ENCODE results near the gene CRTC3. TPM values are rescaled to one million over a fixed set of nuclear protein-coding genes. Genes with fewer than 3 reads are reported as not detected.

Gene CRTC3
- polyA plus RNA-seq, 4 donors: 29.4 to 44.9 (median 30.9) TPM

GRCh38 chr15:90561344-90562244 is 31.9 kb downstream of the CRTC3 start:
- no peak for DNase-seq (ENCODE audit: low read depth in 4 of 4, low spot score in 3 of 4)

- no peak for DNase-seq (ENCODE audit: low read depth in 4 of 4, low spot score in 3 of 4)
These were observed 32.9 kb downstream of the CRTC3 start for GRCh38 chr15:90562669-90563068.

- DNase-seq (ENCODE audit: low read depth in 4 of 4, low spot score in 3 of 4): no peak
These were observed 33.7 kb downstream of the CRTC3 start for GRCh38 chr15:90563463-90563862.

- no peak for DNase-seq (ENCODE audit: low read depth in 4 of 4, low spot score in 3 of 4)
These were observed 34.3 kb downstream of the CRTC3 start for GRCh38 chr15:90564051-90564450.

DNA sequence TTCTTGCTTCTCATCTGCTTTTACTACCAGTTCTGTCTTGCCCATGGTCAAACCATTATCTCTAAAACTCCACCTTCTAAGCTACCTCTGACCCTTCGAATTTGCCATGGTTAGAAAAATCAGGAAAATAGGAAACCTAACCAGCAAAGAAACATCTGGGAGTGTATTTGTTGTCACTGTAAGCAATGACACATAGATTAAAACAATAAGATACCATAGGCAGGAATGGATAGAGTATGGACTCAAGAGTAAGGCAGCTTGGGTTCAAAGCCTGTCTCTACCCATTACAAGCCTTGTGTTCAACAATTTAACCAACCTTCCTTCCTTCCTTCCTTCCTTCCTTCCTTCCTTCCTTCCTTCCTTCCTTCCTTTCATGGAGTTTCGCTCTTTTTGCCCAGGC is 34.9 kb downstream of the CRTC3 start:
- DNase-seq (ENCODE audit: low read depth in 4 of 4, low spot score in 3 of 4): no peak

DNA sequence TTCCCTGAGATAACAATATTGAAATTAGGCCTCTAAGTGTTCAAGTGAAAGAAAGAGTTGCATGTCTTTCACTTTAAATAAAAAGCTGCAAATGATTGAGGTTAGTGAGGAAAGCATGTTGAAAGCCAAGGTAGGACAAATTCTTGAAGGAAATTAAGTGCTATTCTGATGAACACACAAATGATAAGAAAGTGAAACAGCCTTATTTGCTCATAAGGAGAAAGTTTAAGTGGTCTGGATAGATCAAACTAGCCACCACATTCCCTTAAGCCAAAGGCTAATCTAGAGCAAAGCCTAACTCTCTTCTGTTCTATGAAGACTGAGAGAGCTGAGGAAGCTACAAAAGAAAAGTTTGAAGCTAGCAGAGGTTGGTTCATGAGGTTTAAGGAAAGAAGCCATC is 36.1 kb downstream of the CRTC3 start:
- no peak for DNase-seq (ENCODE audit: low read depth in 4 of 4, low spot score in 3 of 4)

- DNase-seq (ENCODE audit: low read depth in 4 of 4, low spot score in 3 of 4): no peak
These were observed 40.9 kb downstream of the CRTC3 start for GRCh38 chr15:90570643-90571042.

- DNase-seq (ENCODE audit: low read depth in 4 of 4, low spot score in 3 of 4): no peak
These were observed 41.4 kb downstream of the CRTC3 start for GRCh38 chr15:90571063-90571541.

GRCh38 chr15:90572893-90573292 is 43.2 kb downstream of the CRTC3 start:
- DNase-seq (ENCODE audit: low read depth in 4 of 4, low spot score in 3 of 4): no peak

DNA sequence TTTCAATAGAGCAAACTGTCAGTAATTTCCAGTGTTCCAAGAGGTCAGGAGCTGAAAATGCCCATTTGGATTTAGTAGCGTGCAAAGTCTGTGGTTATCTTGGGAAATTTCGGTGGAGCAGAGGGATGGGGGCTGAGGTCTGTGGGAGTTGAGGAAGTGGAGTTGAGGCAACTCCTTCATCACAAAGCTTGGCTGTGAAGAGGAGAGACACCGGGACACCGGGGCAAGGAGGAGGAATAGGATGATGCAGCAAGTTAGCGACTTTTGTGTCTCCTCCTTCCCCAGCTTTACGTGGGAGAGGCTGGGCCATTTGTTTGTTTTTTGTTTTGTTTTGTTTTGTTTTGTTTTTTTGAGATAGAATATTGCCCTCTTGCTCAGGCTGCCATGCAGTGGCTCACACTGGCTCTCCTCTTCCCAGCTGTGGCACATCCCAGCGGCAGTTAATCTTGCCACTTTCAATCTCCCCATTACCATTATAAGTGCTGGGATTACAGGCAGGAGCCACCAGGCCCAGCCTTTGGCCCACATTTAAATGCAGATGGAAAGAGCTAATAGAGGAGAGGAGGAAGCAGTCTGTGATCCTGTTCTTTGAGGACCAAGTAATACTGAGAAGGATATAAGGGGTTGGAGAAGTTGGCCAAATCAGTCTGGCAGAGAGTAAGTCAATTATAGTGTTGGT is 47.1 kb downstream of the CRTC3 start:
- DNase-seq (ENCODE audit: low read depth in 4 of 4, low spot score in 3 of 4): no peak

DNA sequence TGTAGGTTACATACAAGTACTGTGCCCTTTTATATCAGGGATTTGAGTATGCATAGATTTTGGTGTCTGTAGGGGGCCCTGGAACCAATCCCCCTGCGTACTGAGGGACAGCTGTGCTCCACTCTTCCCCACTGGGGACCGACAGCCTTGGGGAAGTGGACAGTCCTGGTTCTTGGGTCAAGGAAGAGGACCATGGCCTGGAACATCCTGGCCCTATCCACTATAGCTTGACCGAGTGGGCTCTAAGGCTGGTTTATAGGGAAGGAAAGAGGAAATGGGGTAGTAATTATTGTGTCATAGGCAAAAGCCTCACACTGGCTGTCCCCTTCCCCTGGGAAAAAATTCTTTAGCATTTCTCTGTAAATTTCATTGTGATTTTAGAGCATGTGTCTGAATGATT is 49.5 kb downstream of the CRTC3 start:
- DNase-seq (ENCODE audit: low read depth in 4 of 4, low spot score in 3 of 4): no peak

DNA sequence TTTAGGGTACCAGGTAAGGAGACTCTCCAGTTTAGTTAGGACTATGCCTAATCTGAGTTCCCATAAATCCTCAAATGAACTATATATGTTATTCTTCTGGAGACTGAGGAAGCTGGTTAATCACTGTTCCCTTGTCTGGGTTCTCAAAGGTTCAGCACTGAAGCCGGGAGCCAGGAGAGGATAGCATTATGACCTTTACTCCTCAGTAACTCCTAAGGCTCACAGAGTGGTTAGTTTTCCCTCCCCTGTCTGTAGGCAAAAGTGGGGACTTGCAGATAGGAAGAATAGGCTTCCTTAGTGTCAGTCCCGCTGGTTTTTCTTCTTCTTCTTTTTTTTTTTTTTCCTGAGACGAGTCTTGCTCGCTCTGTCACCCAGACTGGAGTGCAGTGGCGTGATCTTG is 50.4 kb downstream of the CRTC3 start:
- no peak for DNase-seq (ENCODE audit: low read depth in 4 of 4, low spot score in 3 of 4)

DNA sequence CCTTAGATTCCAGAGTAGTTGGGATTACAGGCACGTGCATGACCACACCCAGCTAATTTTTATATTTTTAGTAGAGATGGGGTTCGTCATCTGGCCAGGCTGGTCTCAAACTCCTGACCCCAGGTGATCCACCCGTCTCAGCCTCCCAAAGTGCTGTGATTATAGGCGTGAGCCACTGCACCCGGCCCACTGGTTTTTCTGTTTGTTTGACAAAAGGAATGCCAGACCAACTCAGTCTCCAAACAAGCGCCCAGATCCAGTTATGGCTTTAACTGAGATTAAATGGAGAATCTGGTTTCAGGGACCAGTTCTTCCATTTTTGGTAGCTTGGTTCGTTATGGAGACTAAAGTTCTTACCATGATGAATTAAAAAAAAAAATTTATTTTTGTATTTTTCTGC is 50.8 kb downstream of the CRTC3 start:
- DNase-seq (ENCODE audit: low read depth in 4 of 4, low spot score in 3 of 4): no peak

DNA sequence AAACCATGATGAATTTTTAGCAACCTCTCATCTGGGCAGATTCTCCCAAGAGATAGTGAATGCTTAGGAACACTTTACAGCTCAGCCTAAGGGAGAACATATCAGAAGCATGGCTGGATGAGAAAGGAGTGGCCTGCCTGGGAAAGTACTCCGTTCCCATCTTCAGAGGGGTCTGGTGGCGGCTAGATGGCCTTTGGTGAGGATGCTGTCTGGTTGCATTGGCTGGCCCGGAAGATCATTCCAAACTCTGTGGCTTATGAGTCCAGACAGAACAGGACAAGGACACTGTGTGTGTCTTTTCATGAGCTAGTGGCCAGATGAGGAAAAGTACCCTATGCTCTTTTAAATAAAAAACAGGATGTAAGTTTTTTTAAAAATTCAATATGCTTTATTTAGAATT is 51.2 kb downstream of the CRTC3 start:
- DNase-seq (ENCODE audit: low read depth in 4 of 4, low spot score in 3 of 4): no peak

DNA sequence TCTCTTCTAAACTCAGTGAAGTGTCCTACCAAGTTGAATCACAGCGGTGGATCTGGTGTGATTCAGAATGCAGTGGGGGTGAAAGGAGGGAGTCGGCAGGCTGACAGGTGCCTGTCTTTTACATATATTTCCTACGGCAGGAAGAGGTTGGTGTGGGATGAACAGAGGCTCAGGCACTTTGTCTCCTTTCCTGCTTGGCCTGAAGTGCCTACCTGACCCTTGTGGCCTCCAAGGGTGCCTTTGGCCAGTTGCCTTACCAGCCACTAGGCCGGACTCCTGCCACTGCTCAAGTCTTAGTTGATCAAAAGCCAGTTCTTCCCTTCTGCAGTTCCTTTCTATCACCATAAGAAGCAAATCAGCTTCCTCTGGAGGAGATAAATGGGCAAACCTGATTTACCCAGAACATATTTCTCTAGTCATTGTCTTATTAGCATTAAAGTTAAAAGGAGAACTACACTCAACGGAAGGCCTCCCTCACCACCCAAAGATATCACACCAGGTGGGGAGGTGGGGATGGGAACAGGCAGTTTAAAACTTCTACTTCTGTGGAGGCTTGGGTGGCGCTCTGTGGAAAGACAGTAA is 52.1 kb downstream of the CRTC3 start:
- no peak for DNase-seq (ENCODE audit: low read depth in 4 of 4, low spot score in 3 of 4)

- DNase-seq (ENCODE audit: low read depth in 4 of 4, low spot score in 3 of 4): no peak
These were observed 52.8 kb downstream of the CRTC3 start for GRCh38 chr15:90582553-90582952.

DNA sequence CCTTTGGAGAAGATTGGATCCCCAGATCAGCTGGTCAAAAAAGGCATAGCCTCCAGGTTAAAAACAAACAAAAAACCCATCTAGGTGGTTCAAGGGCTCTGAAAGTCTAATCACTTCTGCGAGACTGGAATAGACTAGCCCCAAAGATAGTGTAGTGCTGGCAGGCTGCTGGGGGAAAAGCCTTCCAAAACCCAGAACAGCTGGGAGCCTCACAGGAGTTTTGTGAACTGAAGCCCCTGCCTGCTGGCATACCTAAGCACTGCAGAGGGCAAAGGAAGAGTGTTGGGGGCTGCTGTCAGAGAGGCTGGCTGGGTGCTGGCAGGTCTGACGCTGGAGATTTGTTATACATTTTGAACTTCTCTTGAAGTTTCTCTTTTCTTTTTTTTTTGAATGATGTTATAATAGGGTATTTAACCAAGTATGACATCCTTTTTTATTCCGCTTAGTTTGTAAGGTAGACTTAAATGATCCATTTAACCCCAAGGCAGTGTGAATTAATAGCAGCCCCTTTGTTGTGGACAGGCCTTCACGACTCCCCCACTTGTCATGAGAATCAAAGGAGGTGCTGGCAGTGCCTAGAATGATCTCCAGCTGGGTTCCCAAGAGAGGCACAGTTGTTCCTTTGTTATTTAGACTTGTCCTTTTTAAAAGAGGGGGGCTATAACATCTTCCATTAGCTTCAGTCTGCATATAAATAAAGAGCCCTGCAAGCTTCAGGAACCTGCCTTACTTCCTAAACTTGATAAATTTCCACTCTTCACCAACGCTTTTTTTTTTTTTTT is 53.9 kb downstream of the CRTC3 start:
- DNase-seq (ENCODE audit: low read depth in 4 of 4, low spot score in 3 of 4): no peak

DNA sequence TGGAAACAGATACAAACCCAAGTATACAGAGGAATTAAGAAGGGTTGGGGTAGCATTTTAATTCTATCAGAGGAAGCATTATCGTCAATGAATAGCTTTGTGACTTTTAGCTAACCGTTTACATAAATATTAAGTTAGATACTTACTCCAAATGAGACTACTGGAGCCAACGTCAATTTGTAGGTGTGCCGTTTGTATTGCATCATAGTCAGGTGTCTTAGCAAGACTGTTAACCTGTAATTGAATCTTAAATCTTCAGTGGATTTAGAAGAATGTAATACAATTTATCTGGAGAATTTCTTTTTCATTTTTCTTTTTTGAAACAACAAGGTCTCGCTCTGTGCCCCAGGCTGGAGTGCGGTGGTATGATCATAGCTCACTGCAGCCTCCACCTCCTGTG is 55.1 kb downstream of the CRTC3 start:
- no peak for DNase-seq (ENCODE audit: low read depth in 4 of 4, low spot score in 3 of 4)

DNA sequence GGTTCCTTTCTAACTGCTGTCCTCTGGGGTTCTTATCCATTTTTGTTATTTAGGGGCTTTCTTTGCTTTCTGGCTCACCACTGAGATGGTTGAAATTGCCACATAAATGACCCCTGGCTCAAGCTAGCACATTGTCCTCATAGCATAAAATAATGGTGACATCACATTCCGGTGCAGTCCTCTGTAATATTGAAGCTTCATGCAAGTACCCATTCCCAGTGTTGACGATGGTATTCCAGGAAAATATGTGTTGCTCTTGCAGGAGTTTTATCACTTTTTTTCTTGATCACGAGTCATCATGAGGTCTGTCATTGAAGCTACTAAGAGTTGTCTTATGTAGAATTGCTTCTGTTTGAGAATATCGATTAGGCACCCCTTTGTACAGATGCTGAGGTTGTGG is 56.1 kb downstream of the CRTC3 start:
- no peak for DNase-seq (ENCODE audit: low read depth in 4 of 4, low spot score in 3 of 4)

DNA sequence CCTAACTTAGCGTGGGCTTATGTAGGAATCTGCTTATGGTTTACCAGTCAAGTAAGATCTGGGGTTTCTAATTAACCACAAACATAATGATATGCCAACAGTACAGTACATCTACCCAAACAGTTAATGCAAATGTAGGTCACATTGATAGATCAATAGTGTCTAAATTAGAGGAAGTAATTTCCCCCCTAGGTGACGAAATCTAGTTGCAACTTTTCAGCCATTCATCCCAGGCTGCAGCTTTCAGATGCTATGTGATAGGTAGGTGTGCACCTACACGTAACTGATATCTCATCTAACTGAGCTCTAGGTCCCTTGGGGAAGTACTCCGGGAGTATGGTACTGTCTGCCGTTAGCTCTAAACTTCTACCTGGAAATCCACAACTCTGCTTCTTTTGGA is 57.2 kb downstream of the CRTC3 start:
- no peak for DNase-seq (ENCODE audit: low read depth in 4 of 4, low spot score in 3 of 4)

DNA sequence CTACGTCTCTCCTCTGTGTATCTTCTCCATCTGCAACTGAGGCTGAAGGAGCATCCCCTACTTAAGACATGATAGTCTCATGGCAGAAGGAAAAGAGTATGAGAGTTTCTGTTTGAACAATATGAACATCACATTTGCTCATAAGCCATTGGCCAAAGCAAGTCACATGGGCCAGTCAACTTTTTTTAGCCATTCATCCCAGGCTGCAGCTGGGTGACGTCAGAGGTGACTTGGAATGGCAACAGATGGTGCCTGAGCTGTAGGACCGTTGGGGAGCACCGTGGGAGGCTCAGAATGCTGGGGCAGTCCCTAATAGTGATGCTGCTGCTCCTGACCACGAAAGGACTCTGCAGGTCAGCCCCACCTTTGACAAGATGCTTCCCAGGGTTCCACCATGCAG is 58.7 kb downstream of the CRTC3 start:
- DNase-seq (ENCODE audit: low read depth in 4 of 4, low spot score in 3 of 4): no peak
